Suprapubic skin (tissue), 4 donors: ENCODE results near the gene BLOC1S1. TPM values are rescaled to one million over a fixed set of nuclear protein-coding genes. Genes with fewer than 3 reads are reported as not detected.
A peak's percentile ranks its signal among the peaks of the same experiment; 100 is the strongest.

Source experiments
- DNase-seq, 2 donors: peaks; one replicate each; pipeline ENCODE4 v3.0.0-alpha.2; 2019; ENCODE audit warnings: low spot score in 2 of 2
- H3K27ac ChIP-seq: fragments of 200-600 bp; sonication (generic); one replicate; pipeline ENCODE4 v1.5.1; 2019
- H3K27me3 ChIP-seq: fragments of 200-600 bp; sonication (generic); one replicate; pipeline ENCODE4 v1.5.1; 2019
- H3K36me3 ChIP-seq: fragments of 200-600 bp; sonication (generic); one replicate; pipeline ENCODE4 v1.5.1; 2019
- H3K4me1 ChIP-seq: fragments of 200-600 bp; sonication (generic); one replicate; pipeline ENCODE4 v1.5.1; 2019
- H3K4me3 ChIP-seq: fragments of 200-600 bp; sonication (generic); one replicate; pipeline ENCODE4 v1.5.1; 2019; ENCODE audit warnings: mild to moderate bottlenecking
- H3K9me3 ChIP-seq: fragments of 200-600 bp; sonication (generic); one replicate; pipeline ENCODE4 v1.5.1; 2019
- EP300 ChIP-seq: sonication (generic); formaldehyde crosslinking; IDR thresholded peaks from one replicate; pipeline ENCODE4 v1.6.1; 2017; ENCODE audit warnings: antibody characterized with exemption
- POLR2A ChIP-seq, 2 donors: fragments of 450-650 bp; IDR thresholded peaks; one replicate each; pipeline ENCODE4 v1.6.1; 2017; ENCODE audit warnings: antibody characterized with exemption in 2 of 2, mild to moderate bottlenecking in 2 of 2, moderate library complexity in 2 of 2
- POLR2AphosphoS5 ChIP-seq, 3 donors: sonication (generic); formaldehyde crosslinking; IDR thresholded peaks; one replicate each; pipeline ENCODE4 v1.6.1; 2017; ENCODE audit warnings: antibody characterized with exemption in 3 of 3
- WGBS: methylation state at CpG from one replicate; pipeline ENCODE4 v1.1.5; 2018; 5-methylcytosine and 5-hydroxymethylcytosine counted together
- total RNA-seq, 4 donors: library from RNA; depleted of rRNA; stranded (reverse); fragments of >200 nt; gene quantifications; one replicate each; pipeline ENCODE4 v1.1.0, GENCODE V29; 2016
- TF ChIP-seq, protein P1 (sequence below), 2 donors: fragments of 200-600 bp in 1 of 2; fragments of 450-650 bp in 1 of 2; sonication (generic) in 1 of 2; IDR thresholded peaks; one replicate each; pipeline ENCODE4 v1.5.1; 2016 to 2019; ENCODE audit warnings: antibody characterized with exemption in 2 of 2, mild to moderate bottlenecking in 1 of 2, moderate library complexity in 1 of 2

Gene BLOC1S1
- total RNA-seq, 4 donors from 2014 or later: 92.7 to 166 (median 139) TPM

DNA sequence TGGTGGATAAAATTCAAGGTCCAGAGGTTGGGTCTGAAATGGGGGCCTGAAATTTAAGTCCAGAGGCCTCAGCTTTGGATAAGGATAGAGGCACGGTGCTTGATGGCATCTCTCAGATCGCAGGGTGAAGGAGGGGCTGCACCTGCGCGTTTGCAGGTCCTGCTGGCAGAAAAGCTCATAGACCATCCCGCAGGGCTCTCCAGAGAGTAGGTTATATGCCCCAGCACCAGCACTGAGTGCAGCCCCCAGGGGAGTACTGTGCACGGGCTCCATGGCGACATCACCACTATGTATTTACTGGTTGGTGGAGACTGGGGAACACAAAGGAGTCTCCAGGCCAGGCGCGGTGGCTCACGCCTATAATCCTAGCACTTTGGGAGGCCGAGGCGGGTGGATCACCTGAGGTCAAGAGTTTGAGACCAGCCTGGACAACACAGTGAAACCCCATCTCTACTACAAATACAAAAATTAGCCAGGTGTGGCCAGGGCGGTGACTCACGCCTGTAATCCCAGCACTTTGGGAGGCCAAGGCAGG is 17.2 kb downstream of the BLOC1S1 start:
- no peak overlapping the region for H3K27ac ChIP-seq
- H3K4me3 ChIP-seq: no peak overlapping the region
- DNase-seq: peak in 1 of 2 donors; percentile 52
- WGBS: 89% methylated on average over 14 of the region's 14 CpGs
- H3K36me3 ChIP-seq: no peaks in the 10 kb centered on the region
- H3K9me3 ChIP-seq: no peaks in the 10 kb centered on the region
- TF ChIP-seq POLR2A (IDR thresholded peaks at IDR 0.05) (no peak), POLR2AphosphoS5 (IDR thresholded peaks at IDR 0.05) (no peak), EP300 (no peak)
- TF ChIP-seq, protein P1, sequence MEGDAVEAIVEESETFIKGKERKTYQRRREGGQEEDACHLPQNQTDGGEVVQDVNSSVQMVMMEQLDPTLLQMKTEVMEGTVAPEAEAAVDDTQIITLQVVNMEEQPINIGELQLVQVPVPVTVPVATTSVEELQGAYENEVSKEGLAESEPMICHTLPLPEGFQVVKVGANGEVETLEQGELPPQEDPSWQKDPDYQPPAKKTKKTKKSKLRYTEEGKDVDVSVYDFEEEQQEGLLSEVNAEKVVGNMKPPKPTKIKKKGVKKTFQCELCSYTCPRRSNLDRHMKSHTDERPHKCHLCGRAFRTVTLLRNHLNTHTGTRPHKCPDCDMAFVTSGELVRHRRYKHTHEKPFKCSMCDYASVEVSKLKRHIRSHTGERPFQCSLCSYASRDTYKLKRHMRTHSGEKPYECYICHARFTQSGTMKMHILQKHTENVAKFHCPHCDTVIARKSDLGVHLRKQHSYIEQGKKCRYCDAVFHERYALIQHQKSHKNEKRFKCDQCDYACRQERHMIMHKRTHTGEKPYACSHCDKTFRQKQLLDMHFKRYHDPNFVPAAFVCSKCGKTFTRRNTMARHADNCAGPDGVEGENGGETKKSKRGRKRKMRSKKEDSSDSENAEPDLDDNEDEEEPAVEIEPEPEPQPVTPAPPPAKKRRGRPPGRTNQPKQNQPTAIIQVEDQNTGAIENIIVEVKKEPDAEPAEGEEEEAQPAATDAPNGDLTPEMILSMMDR (IDR thresholded peaks at IDR 0.05): no peak
- no peaks in the 10 kb centered on the region for H3K27me3 ChIP-seq
- H3K4me1 ChIP-seq: peaks cover 28% of the 10 kb centered on the region

DNA sequence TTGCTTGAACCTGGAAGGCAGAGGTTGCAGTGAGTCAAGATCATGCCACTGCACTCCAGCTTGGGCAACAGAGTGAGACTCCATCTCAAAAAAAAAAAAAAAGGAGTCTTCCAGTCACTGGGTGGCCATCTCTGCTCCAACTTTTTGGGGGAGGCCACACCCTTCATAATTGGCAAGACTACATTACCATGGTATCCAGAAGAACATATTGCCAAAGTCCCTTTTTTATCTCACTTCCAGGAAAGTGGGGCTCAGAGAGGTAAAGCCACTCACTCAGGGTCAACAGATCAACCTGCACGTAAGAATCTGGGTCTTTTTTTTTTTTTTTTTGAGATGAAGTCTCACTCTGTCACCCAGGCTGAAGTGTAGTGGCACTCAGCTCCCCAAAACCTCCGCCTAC is 18.0 kb downstream of the BLOC1S1 start:
- no peaks in the 10 kb centered on the region for H3K27me3 ChIP-seq
- H3K9me3 ChIP-seq: no peaks in the 10 kb centered on the region
- no peaks in the 10 kb centered on the region for H3K36me3 ChIP-seq
- no peak overlapping the region for H3K27ac ChIP-seq
- H3K4me1 ChIP-seq: peaks cover 35% of the 10 kb centered on the region
- peak in 1 of 2 donors; percentile 35 for DNase-seq
- WGBS: 88% methylated on average over 2 of the region's 2 CpGs
- TF ChIP-seq EP300 (no peak), POLR2AphosphoS5 (IDR thresholded peaks at IDR 0.05) (no peak), POLR2A (IDR thresholded peaks at IDR 0.05) (no peak)
- TF ChIP-seq, protein P1 (IDR thresholded peaks at IDR 0.05): no peak
- no peak overlapping the region for H3K4me3 ChIP-seq

DNA sequence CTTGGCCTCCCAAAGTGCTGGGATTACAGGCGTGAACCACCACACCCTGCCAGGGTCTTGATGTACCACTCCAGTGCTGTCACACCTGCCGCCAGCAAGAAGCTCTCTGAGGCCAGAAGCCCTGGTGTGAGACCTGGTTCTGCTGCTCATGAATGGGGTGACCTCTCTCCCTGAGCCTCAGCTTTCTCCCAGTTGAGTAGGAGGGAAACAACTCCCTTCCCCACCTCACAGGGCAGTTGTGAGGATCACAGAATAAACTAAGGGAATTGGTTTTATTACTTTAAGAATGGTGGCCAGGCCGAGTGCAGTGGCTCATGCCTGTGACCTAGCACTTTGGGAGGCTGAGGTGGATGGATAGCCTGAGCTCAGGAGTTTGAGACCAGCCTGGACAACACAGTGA is 18.7 kb downstream of the BLOC1S1 start:
- H3K4me3 ChIP-seq: no peak overlapping the region
- TF ChIP-seq POLR2AphosphoS5 (IDR thresholded peaks at IDR 0.05): no peak
- WGBS: 91% methylated on average over 3 of the region's 3 CpGs
- no peaks in the 10 kb centered on the region for H3K27me3 ChIP-seq
- peak in 1 of 2 donors; percentile 36 for DNase-seq
- H3K4me1 ChIP-seq: peaks cover 36% of the 10 kb centered on the region
- H3K36me3 ChIP-seq: no peaks in the 10 kb centered on the region
- no peaks in the 10 kb centered on the region for H3K9me3 ChIP-seq
- no peak overlapping the region for H3K27ac ChIP-seq

DNA sequence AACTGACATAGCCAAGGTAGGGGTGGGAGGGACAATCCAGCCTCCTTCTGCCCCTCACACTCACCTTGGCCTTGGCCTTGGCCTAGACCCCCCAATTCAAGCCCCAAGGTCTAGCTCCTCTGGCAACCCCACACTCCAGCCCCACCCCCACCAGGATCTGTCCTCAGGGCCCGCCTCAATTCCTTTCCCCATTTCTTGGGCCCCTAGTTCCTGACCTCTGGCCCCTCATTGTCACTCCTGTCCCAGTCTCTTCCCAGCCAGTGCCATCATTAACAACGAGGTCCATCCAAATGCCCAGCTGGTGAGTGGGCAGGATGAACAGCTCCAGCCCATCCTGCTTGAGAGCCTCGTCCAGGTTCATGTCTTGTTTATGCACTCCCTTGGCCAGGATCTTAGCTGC is 20.2 kb downstream of the BLOC1S1 start:
- no peaks in the 10 kb centered on the region for H3K36me3 ChIP-seq
- peaks cover 21% of the 10 kb centered on the region for H3K4me1 ChIP-seq
- 61% methylated on average over 3 of the region's 3 CpGs for WGBS
- no peak overlapping the region for H3K4me3 ChIP-seq
- no peaks in the 10 kb centered on the region for H3K27me3 ChIP-seq
- no peak for TF ChIP-seq EP300
- TF ChIP-seq, protein P1 (IDR thresholded peaks at IDR 0.05): no peak
- no peak overlapping the region for H3K27ac ChIP-seq
- no peaks in the 10 kb centered on the region for H3K9me3 ChIP-seq
- DNase-seq: no peak

DNA sequence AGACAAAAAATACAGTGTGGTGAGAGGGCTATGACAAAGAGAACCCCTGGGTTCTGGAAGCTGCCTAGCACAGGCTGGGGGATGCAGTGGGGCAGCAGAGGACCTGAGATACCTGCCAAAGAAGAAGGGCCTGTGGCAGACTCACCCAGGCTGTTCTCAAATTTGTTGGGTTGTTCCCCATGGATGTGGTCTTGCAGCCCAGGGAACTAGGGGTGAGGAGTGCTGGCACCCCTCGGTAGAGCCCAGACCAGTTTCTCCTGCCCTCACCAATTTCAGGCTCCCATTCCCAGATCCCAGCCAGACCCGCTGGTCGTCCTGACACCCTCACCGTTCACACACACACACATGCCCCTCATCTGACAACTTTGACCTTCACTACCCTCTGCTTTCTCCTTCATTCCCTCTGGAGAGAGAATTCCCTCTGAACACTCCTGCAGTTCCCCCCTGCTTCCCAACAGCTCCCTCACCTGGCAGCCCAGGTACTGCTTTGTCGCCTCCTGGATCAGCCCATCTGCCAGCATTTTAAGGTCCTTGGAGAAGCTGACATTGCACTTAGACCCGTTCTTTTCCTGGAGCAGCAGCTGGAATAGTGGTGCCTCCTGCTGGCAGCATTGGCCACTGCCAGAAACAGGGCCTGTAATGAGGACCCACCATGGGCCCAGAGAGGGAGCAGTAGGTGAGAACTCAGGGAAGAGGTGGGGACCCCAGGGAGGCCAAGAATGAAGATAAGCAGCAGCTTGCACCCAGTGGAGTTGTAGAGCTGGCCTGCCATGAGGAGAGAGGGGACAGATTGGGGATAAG is 21.1 kb downstream of the BLOC1S1 start:
- Histone ChIP-seq H3K4me3 (no peak overlapping the region), H3K4me1 (peaks cover 20% of the 10 kb centered on the region), H3K36me3 (no peaks in the 10 kb centered on the region), H3K27ac (peak overlapping the region; percentile 74), H3K27me3 (no peaks in the 10 kb centered on the region), H3K9me3 (no peaks in the 10 kb centered on the region)
- peak in 1 of 2 donors; percentile 67 for DNase-seq
- WGBS: 31% methylated on average over 6 of the region's 6 CpGs
- TF ChIP-seq, protein P1 (IDR thresholded peaks at IDR 0.05): peak; percentile 50 to 72
- no peak for TF ChIP-seq POLR2AphosphoS5 (IDR thresholded peaks at IDR 0.05)
